Measurements from ENCODE around the gene CNTN1.

Gene CNTN1

DNA sequence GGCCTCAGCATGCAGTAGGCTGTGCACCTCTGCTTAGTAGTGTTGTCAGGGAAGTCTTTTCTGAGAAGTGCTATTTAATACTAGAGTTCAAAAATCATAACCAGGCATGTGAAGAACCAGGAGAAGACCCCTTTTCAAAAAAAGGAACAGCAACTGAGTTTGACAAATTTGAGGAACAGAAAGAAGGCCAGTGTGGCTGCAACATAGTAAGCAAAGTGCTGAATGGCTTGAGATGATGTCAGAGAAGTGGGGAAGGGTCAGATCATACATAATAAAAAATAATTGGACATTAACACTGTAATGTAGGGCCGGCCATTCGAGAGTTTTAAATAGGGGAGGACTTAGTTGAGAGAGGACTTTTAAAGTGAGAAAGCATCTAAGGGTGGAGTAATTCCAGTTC lies 11.1 kb upstream of the CNTN1 start:
- H3K4me3 Mint-ChIP-seq, result no peak overlapping the region
- peaks cover 13% of the 10 kb centered on the region for H3K9me3 Mint-ChIP-seq (ENCODE audit: low read depth)
- H3K27me3 Mint-ChIP-seq, result no peaks in the 10 kb centered on the region
- no peaks in the 10 kb centered on the region for H3K4me1 Mint-ChIP-seq (ENCODE audit: low read depth)
- no peak overlapping the region for H3K27ac Mint-ChIP-seq
- H3K36me3 Mint-ChIP-seq, result no peaks in the 10 kb centered on the region

DNA sequence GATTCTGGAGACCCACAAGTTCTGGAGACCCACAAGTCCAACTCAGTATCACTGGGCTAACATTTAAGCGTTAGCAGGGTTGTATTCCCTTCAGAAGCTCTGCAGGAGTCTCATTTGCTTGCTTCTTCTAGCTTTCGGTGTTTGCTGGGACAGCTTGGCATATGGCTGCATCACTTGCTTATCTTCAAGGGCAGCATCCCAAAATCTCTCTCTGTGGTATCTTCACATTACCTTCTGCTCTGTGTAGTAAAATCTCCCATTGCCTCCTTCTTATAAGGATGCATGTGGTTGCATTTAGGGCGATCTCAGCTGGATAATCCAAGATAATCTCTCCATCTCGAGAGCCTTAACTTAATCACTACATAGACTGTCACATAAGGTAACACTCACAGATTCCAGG lies 7.3 kb upstream of the CNTN1 start:
- no peaks in the 10 kb centered on the region for H3K36me3 Mint-ChIP-seq

DNA sequence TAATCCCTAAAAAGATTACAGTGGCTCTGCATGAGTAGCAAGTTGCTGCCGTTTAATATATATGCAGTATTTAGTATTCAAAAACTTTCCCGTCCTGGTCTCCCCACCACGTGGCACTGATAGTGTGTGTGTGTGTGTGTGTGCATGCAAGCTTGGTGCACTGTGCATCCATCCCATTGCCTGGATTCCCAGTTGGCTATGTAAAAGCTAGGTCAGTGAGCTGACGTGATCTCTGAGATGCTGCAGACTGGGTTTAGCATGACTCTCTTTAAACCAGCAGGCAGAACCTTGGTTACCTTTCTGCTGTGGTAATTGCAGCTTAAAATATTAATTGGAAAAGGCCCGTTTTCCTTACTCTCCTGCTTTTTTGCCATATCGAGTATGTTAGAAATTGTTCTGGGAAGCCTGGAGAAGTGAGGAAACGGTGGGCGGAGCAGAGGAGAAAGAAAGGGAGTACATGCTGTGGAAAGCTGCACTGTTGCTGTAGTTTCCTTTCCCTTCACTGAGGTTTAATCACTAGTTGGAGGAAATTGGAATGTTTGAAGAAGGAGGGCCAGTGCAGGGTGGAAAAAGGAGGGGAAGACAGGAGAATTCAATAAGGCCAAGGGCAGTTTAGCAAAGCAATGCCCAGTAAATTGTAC lies 4.0 kb upstream of the CNTN1 start:
- Mint-ChIP-seq H3K9me3 (ENCODE audit: low read depth) (no peaks in the 10 kb centered on the region), H3K27me3 (peaks cover 16% of the 10 kb centered on the region), H3K4me3 (no peak overlapping the region), H3K36me3 (no peaks in the 10 kb centered on the region), H3K27ac (no peak overlapping the region), H3K4me1 (ENCODE audit: low read depth) (no peaks in the 10 kb centered on the region)

More for the DNA sequence above, 7.3 kb upstream of the CNTN1 start:
- H3K27ac Mint-ChIP-seq, result no peak overlapping the region
- no peak overlapping the region for H3K4me3 Mint-ChIP-seq
- peaks cover 6% of the 10 kb centered on the region for H3K9me3 Mint-ChIP-seq (ENCODE audit: low read depth)
- H3K4me1 Mint-ChIP-seq (ENCODE audit: low read depth), result no peaks in the 10 kb centered on the region
- peaks cover 4% of the 10 kb centered on the region for H3K27me3 Mint-ChIP-seq

DNA sequence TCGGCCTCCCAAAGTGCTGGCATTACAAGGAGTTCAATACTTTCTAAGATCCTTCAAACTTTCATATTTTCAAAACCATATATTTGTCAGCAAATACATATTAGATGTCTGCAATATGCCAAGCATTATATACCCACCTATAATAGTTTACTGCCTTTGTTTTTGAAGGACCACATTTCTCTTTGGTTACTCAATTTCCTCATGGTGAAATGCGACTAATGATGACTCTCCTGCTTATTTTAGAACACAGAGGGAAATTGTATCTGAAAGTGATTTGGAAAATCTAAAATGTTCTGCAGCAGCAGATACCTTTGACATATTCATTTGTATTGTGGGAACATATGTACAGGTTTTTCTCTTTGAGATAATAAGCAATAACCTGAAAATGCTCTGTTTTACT lies 2.7 kb upstream of the CNTN1 start:
- Mint-ChIP-seq H3K27me3 (peaks cover 27% of the 10 kb centered on the region), H3K27ac (no peak overlapping the region), H3K36me3 (no peaks in the 10 kb centered on the region), H3K9me3 (ENCODE audit: low read depth) (no peaks in the 10 kb centered on the region), H3K4me1 (ENCODE audit: low read depth) (no peaks in the 10 kb centered on the region), H3K4me3 (no peak overlapping the region)

DNA sequence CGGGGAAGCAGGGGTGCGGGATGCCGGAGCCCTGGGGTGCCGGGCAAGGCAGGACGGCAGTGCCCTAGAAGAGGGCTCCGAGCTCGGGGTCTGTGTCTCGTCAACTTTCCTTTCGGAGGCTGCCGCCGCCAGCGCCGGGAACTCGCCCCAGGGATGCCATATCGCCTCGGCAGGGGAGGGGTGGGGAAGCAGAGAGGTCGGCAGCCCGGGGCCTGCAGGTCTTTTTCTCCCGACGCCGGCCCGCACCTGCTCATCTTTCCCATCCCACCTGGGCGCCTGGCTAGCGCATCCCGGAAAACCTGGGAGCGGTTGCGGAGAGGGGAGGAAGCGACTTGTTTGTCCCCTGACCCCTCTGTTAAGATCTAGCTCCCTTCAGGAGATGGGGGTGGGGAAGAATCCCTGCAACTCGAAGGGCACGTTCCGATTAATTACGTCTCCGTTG lies 547 bp downstream of the CNTN1 start:
- H3K27ac Mint-ChIP-seq, result no peak overlapping the region
- no peaks in the 10 kb centered on the region for H3K9me3 Mint-ChIP-seq (ENCODE audit: low read depth)
- no peaks in the 10 kb centered on the region for H3K4me1 Mint-ChIP-seq (ENCODE audit: low read depth)
- H3K4me3 Mint-ChIP-seq, result no peak overlapping the region
- H3K36me3 Mint-ChIP-seq, result no peaks in the 10 kb centered on the region
- H3K27me3 Mint-ChIP-seq, result peaks cover 27% of the 10 kb centered on the region

DNA sequence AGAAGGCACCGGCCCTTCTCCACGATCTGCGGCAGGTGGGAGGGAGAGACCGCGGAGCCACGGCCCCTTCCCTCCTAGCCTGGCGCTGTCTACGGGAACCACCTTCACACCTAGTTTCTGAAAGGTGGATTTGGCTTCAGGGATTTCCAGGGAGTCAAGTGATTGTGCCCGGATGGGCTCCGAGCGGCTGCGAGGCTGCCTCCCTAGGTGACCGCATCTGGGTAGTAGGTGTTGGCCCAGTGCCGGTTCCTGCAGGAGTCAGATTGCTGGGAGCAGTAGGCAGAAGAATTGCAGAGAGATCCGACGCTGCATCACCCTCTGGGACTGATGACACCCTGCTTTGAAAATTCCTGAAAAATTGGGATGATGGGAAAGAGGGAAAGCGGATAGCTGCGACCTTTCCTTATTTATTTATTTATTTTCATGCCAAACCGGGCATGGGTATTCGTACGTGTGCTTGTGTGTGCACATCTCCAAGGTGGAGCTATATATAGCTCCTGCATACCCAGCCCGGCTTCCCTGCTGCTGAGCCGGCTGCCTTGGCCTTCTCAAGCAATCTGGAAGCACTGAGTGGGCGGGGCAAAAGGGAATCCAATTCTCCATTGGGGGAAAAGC lies 1.1 kb downstream of the CNTN1 start:
- Mint-ChIP-seq H3K4me1 (ENCODE audit: low read depth) (no peaks in the 10 kb centered on the region), H3K27ac (no peak overlapping the region), H3K27me3 (peaks cover 27% of the 10 kb centered on the region), H3K4me3 (no peak overlapping the region), H3K9me3 (ENCODE audit: low read depth) (no peaks in the 10 kb centered on the region), H3K36me3 (no peaks in the 10 kb centered on the region)

DNA sequence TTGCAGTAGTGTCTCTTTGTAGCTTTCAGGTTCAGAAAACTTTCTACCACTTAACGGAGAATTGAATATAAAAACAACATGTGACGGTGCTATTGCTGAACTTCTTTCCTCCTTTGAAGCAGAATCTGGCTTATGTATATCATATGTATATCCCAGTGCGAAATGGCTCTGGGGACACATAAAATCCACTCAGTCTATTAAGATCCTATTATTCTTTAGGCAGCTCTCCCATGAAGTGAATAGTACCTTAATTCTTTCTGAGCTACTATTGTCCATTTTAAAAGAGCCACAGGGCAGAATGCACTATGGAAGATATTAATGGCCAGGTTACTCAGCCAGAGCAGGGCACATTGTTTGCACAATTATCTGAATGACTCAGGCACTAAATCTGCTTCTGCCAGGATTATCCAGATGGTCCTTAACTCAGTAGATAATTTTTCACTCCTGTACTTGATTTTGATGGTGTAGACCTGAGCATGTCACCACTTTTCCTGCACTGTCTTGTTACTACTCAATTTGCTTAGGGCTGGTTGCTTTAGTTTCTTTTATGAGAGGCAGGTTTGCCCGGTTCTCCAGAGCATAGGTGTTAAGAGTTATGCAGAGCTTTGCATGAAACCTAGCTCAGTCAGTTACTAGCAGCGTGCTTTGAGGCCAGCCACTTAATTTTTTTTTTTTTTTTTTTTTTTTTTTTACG lies 5.5 kb downstream of the CNTN1 start:
- Mint-ChIP-seq H3K4me3 (no peak overlapping the region), H3K9me3 (ENCODE audit: low read depth) (no peaks in the 10 kb centered on the region), H3K36me3 (no peaks in the 10 kb centered on the region), H3K27ac (no peak overlapping the region), H3K4me1 (ENCODE audit: low read depth) (no peaks in the 10 kb centered on the region), H3K27me3 (peaks cover 12% of the 10 kb centered on the region)

DNA sequence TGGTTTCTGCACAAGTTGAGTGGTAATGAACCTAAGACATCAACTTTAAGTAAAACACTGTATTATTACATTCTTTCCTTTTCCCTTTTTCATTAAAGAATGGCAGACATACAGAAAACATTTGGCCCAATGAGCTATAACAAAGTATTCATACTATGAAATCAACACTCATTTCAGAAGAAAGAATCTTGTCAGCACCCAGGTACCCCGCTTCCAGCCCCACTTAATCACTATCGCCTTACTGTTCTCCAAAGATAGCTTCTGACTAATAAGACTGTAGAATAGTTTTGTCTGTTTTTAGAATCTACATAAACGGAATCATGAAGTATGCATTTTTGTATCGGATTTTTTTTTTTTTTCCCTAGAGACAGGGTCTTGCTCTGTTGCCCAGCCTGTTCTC lies 9.5 kb downstream of the CNTN1 start:
- no peak overlapping the region for H3K27ac Mint-ChIP-seq
- no peaks in the 10 kb centered on the region for H3K36me3 Mint-ChIP-seq
- no peaks in the 10 kb centered on the region for H3K4me1 Mint-ChIP-seq (ENCODE audit: low read depth)
- H3K4me3 Mint-ChIP-seq, result no peak overlapping the region
- H3K9me3 Mint-ChIP-seq (ENCODE audit: low read depth), result peaks cover 6% of the 10 kb centered on the region
- H3K27me3 Mint-ChIP-seq, result no peaks in the 10 kb centered on the region

DNA sequence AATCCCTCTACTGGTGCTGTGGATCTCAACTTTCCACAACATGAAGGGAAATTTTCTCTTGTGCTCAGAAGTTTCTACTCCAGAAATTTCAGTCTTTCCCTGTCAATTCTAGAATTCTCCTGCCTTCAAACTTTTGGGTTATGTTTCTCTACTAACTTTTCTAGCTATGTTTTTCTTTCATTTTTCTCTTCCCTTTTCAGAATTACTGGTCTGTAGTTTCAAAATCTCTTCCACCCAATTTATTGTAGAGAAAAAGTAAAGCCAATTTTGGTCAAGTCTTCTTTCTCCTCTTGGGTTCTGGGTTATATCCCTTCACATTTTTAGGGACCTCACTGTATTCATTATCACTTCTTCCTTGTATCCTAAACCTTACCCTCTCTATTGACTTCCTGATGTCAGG lies 18.9 kb downstream of the CNTN1 start:
- no peak overlapping the region for H3K27ac Mint-ChIP-seq
- H3K4me3 Mint-ChIP-seq, result no peak overlapping the region
- peaks cover 7% of the 10 kb centered on the region for H3K9me3 Mint-ChIP-seq (ENCODE audit: low read depth)
- no peaks in the 10 kb centered on the region for H3K4me1 Mint-ChIP-seq (ENCODE audit: low read depth)
- H3K27me3 Mint-ChIP-seq, result no peaks in the 10 kb centered on the region
- no peaks in the 10 kb centered on the region for H3K36me3 Mint-ChIP-seq

DNA sequence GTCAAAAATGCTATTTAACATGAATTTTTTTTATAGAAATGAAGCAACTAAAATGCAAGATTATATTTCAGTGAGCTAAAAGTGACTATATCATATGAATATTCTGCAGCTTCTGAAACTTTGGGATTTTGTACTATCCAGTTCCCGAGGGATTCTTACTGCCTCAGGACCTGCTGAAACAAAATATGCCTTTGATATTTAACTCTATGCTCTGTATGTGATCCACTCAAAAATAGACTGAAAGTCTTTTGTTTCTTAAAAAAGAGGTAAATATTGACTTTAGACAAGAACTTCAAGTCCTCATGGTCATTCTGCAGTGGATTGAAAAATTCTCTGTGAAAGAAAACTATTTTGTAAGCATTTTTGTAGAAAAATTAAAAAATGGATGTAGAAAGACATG lies 22.4 kb downstream of the CNTN1 start:
- Mint-ChIP-seq H3K27ac (no peak overlapping the region), H3K27me3 (no peaks in the 10 kb centered on the region)

DNA sequence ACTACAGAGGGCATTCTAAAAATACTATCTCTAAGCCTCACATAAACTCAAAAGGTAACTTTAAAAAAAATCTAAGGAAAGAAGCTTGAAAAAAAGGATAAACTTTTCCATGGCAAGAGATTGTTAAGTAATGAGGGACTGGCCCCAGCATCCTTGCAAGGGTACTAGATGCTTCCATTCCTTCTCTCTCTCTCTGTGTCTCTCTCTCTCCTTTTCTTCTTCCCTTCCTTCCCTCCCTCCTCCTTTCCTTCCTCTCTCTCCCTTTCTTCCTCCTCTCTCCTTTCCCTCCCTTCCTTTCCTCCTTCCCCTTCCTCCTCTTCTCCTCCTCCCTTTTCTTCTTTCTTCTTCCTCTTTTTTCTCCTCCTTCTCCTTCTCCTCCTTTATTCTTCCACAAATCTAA lies 23.8 kb downstream of the CNTN1 start:
- no peak overlapping the region for H3K27ac Mint-ChIP-seq
- H3K9me3 Mint-ChIP-seq (ENCODE audit: low read depth), result peaks cover 5% of the 10 kb centered on the region
- no peaks in the 10 kb centered on the region for H3K4me1 Mint-ChIP-seq (ENCODE audit: low read depth)
- no peaks in the 10 kb centered on the region for H3K27me3 Mint-ChIP-seq
- no peaks in the 10 kb centered on the region for H3K36me3 Mint-ChIP-seq
- no peak overlapping the region for H3K4me3 Mint-ChIP-seq

More for the DNA sequence above, 22.4 kb downstream of the CNTN1 start:
- H3K4me1 Mint-ChIP-seq (ENCODE audit: low read depth), result no peaks in the 10 kb centered on the region
- H3K4me3 Mint-ChIP-seq, result no peak overlapping the region
- H3K9me3 Mint-ChIP-seq (ENCODE audit: low read depth), result peaks cover 5% of the 10 kb centered on the region
- H3K36me3 Mint-ChIP-seq, result no peaks in the 10 kb centered on the region

DNA sequence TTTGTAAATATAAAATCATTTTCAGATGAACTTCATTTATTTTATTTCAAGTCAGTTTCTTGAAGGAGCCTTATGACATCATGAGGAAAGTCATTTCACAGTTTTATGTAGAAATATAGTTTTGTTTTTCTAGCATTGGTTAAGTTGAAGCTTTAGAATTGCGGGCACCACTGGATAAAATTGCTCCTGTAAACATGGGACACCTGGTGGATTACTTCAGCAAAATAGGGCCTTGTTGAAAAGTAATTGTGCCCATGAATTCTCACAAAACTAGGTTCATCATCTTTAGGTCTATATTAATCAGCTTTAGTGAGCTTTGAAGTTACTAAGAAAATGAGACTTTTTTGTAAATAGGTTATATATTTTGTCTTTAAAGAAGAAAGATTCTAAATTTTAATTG lies 25.3 kb downstream of the CNTN1 start:
- Mint-ChIP-seq H3K9me3 (ENCODE audit: low read depth) (peaks cover 5% of the 10 kb centered on the region), H3K27ac (no peak overlapping the region), H3K27me3 (no peaks in the 10 kb centered on the region), H3K4me1 (ENCODE audit: low read depth) (no peaks in the 10 kb centered on the region), H3K36me3 (no peaks in the 10 kb centered on the region), H3K4me3 (no peak overlapping the region)

DNA sequence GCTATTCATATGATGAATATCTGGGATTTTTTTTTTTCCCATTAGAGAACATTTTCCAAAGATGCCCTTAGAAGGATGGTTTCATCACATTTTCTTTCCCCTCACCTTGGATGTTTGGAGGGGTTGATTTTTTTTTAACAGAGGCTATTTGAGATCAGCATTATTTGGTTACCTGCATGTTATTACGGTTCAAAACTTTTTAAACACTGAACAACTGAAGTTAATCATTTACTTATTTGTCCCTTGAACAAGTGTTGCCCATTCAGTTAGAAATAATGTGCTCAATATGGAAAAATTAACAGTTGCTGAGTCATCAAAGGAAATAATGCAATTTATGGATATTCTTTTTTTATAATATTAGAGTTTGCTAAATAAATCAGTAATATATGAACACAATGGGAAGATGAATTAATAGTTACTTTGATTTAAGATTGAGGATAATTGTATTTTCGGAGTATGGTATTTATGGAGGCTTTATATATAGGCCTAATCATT lies 26.7 kb downstream of the CNTN1 start:
- no peaks in the 10 kb centered on the region for H3K9me3 Mint-ChIP-seq (ENCODE audit: low read depth)
- no peaks in the 10 kb centered on the region for H3K27me3 Mint-ChIP-seq
- H3K27ac Mint-ChIP-seq, result no peak overlapping the region
- H3K4me3 Mint-ChIP-seq, result no peak overlapping the region
- H3K4me1 Mint-ChIP-seq (ENCODE audit: low read depth), result no peaks in the 10 kb centered on the region
- no peaks in the 10 kb centered on the region for H3K36me3 Mint-ChIP-seq

DNA sequence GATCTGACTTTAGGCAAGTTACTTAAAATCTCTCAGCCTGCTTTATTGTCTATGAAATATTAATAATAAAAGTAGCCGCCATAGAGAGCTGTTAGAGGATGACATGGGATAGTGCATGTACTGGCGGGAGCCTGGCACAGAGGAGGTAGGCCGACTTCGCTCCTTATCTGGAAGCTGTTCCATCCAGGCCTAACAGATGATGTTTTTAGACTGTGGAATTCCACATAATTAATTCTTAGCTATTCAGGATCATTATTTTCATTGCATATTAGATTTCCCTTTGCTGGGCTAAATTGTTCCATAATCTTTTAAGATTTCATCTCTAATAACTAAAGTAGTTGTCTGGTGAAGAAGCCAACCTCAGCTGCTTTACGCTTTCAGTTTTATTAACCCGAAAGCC lies 30.8 kb downstream of the CNTN1 start:
- no peaks in the 10 kb centered on the region for H3K27me3 Mint-ChIP-seq
- no peaks in the 10 kb centered on the region for H3K4me1 Mint-ChIP-seq (ENCODE audit: low read depth)
- no peak overlapping the region for H3K27ac Mint-ChIP-seq

DNA sequence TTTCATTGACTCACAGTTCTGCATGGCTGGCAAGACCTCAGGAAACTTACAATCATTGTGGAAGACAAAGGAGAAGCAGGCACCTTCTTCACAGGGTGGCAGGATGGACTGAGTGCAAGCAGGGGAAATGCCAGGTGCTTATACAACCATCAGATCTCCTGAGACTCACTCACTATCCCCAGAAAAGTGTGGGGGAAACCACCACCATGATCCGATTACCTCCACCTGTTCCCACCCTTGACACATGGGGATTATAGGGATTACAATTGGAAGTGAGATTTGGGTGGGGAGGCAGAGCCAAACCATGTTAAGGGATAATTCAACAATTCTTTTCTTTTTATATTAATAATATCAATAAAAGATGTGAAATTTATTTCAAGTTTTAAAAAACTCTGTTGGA lies 34.1 kb downstream of the CNTN1 start:
- no peaks in the 10 kb centered on the region for H3K36me3 Mint-ChIP-seq
- no peak overlapping the region for H3K4me3 Mint-ChIP-seq
- no peaks in the 10 kb centered on the region for H3K27me3 Mint-ChIP-seq
- no peaks in the 10 kb centered on the region for H3K4me1 Mint-ChIP-seq (ENCODE audit: low read depth)
- H3K9me3 Mint-ChIP-seq (ENCODE audit: low read depth), result no peaks in the 10 kb centered on the region
- no peak overlapping the region for H3K27ac Mint-ChIP-seq

More for the DNA sequence above, 30.8 kb downstream of the CNTN1 start:
- no peak overlapping the region for H3K4me3 Mint-ChIP-seq
- no peaks in the 10 kb centered on the region for H3K36me3 Mint-ChIP-seq
- H3K9me3 Mint-ChIP-seq (ENCODE audit: low read depth), result no peaks in the 10 kb centered on the region
